Calu3 (cell line): ENCODE measurements around the gene ZBTB16. TPM values are rescaled to one million over a fixed set of nuclear protein-coding genes. Genes with fewer than 3 reads are reported as not detected.

ENCODE experiments used
- BruUV-seq: library from RNA; stranded (reverse); fragments of 400-500 nt; replicated peaks from 2 replicates; lab custom pipeline; 2021; lab: Mats Ljungman, UMichigan
- CTCF ChIA-PET: fragments of 300-600 bp; sonication (Branson Sonifier 250); formaldehyde crosslinking; loops from one replicate; lab custom pipeline; 2022; ENCODE audit warnings: antibody characterized with exemption; lab: Charles Lee
- DNase-seq: peaks from one replicate; pipeline ENCODE4 v3.0.0; 2022
- H3K27ac Mint-ChIP-seq: one replicate; pipeline ENCODE4 v1.8.0; 2022; ENCODE audit warnings: mixed read lengths; ENCODE audit not compliant: unreplicated experiment
- H3K27me3 Mint-ChIP-seq: one replicate; pipeline ENCODE4 v1.8.0; 2022; ENCODE audit warnings: mixed read lengths; ENCODE audit not compliant: unreplicated experiment
- H3K36me3 Mint-ChIP-seq: one replicate; pipeline ENCODE4 v1.8.0; 2022; ENCODE audit warnings: mild to moderate bottlenecking, moderate library complexity, mixed read lengths; ENCODE audit not compliant: insufficient read depth, unreplicated experiment
- H3K4me1 Mint-ChIP-seq: one replicate; pipeline ENCODE4 v1.8.0; 2022; ENCODE audit warnings: mild to moderate bottlenecking, low read depth, mixed read lengths; ENCODE audit not compliant: unreplicated experiment
- H3K4me3 Mint-ChIP-seq: one replicate; pipeline ENCODE4 v1.8.0; 2022; ENCODE audit warnings: mild to moderate bottlenecking, low read depth, moderate library complexity, mixed read lengths; ENCODE audit not compliant: unreplicated experiment
- H3K9me3 Mint-ChIP-seq: one replicate; pipeline ENCODE4 v1.8.0; 2022; ENCODE audit warnings: low read depth, mixed read lengths; ENCODE audit not compliant: unreplicated experiment
- intact Hi-C: fragments of 100-400 bp; cut with micrococcal nuclease; formaldehyde crosslinking; loops from one replicate; pipeline ENCODE4 v1.10.0; 2022; ENCODE audit not compliant: unreplicated experiment
- total RNA-seq: library from RNA; stranded (reverse); gene quantifications from 2 replicates; pipeline ENCODE4 v1.2.3, GENCODE V29; 2022
- TF ChIP-seq, protein P1 (sequence below): fragments of 200-600 bp; IDR thresholded peaks from one replicate; pipeline ENCODE4 v1.8.0; 2022; ENCODE audit warnings: antibody characterized with exemption; ENCODE audit not compliant: unreplicated experiment

ZBTB16 gene
- total RNA-seq, 1 experiment from 2014 or later, result not detected

- H3K27me3 Mint-ChIP-seq, result peaks cover 86% of the 10 kb centered on the region
- CTCF ChIA-PET, result no interaction called here
- TF ChIP-seq, protein P1, sequence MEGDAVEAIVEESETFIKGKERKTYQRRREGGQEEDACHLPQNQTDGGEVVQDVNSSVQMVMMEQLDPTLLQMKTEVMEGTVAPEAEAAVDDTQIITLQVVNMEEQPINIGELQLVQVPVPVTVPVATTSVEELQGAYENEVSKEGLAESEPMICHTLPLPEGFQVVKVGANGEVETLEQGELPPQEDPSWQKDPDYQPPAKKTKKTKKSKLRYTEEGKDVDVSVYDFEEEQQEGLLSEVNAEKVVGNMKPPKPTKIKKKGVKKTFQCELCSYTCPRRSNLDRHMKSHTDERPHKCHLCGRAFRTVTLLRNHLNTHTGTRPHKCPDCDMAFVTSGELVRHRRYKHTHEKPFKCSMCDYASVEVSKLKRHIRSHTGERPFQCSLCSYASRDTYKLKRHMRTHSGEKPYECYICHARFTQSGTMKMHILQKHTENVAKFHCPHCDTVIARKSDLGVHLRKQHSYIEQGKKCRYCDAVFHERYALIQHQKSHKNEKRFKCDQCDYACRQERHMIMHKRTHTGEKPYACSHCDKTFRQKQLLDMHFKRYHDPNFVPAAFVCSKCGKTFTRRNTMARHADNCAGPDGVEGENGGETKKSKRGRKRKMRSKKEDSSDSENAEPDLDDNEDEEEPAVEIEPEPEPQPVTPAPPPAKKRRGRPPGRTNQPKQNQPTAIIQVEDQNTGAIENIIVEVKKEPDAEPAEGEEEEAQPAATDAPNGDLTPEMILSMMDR, result no peak
- H3K9me3 Mint-ChIP-seq, result no peaks in the 10 kb centered on the region
- intact Hi-C loops, result no loop called here
- no peaks in the 10 kb centered on the region for H3K36me3 Mint-ChIP-seq
- no peak overlapping the region for H3K4me3 Mint-ChIP-seq
- no TSS peak for BruUV-seq
- no peaks in the 10 kb centered on the region for H3K4me1 Mint-ChIP-seq
- no peak overlapping the region for H3K27ac Mint-ChIP-seq
- DNase-seq, result no peak
Measured at GRCh38 chr11:114132944-114133394, 73.5 kb downstream of the ZBTB16 start.

DNA sequence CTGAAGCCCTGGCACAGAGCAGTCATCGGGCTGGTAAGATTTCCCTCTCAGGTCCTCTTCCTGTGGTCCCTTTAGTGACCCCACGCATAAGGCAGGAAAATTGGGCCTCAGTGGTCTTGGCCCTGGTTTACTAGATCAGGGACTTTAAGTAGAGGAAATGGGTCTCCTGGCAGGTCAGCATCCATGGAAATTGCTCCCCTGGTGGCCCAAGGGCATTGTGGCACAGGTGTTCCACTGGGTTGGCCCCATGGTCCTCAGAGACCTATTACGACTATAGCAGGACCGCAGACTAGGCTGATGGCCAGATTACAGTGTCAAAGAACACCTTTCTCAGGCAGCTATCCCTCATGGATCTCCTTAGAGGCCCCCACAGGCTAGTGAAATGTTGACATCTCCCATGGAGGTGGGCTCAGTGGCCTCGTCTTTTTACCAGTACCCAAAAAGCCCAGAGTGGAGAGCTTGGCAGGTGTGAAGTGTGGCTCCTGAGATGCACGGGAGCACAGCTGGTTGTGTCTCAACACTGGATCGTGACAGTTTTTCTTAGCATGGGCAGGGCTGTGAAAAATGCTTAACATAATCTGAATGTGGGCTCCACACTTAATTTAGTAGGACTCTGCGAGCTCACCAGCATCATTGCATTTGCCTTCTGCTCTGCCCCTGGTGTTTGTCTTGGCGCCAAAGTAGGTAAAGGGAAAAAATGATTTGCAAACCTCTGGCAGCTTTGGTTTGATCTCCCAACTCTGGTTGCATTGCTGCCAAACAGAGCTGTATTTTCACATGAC is 74.2 kb downstream of the ZBTB16 start:
- Mint-ChIP-seq H3K36me3 (no peaks in the 10 kb centered on the region), H3K27me3 (peaks cover 86% of the 10 kb centered on the region), H3K4me3 (no peak overlapping the region), H3K9me3 (no peaks in the 10 kb centered on the region), H3K4me1 (no peaks in the 10 kb centered on the region), H3K27ac (no peak overlapping the region)
- TF ChIP-seq, protein P1, result no peak
- CTCF ChIA-PET, result interaction anchor here (0.9 kb wide), 1 partner anchor 17 kb away, joined by 6 read pairs; no protein-coding TSS in a partner anchor
- intact Hi-C loops, result no loop called here
- no peak for DNase-seq
- no TSS peak for BruUV-seq

DNA sequence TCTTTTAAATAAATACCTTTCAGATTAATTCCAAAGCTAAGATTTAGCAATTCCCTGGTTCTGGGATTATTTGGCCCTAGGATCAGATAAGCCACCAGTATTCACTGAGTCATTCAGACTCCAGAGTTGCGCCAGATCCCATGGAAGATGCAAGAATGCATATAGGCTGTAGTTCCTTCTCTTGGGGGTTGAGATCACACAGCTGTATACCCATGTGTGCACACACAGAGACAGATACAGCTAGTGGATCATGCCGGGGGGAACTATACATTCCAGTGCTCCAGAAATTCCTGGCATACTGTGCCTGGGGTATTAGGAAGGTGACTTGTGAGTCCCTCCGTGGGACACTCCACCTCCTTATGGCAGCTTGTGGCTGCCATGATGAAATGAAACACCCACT is 75.4 kb downstream of the ZBTB16 start:
- Mint-ChIP-seq H3K9me3 (no peaks in the 10 kb centered on the region), H3K27ac (no peak overlapping the region), H3K27me3 (peaks cover 86% of the 10 kb centered on the region), H3K36me3 (no peaks in the 10 kb centered on the region), H3K4me1 (no peaks in the 10 kb centered on the region), H3K4me3 (no peak overlapping the region)
- CTCF ChIA-PET, result no interaction called here
- BruUV-seq, result no TSS peak
- no peak for DNase-seq
- TF ChIP-seq, protein P1, result no peak
- intact Hi-C loops, result no loop called here

DNA sequence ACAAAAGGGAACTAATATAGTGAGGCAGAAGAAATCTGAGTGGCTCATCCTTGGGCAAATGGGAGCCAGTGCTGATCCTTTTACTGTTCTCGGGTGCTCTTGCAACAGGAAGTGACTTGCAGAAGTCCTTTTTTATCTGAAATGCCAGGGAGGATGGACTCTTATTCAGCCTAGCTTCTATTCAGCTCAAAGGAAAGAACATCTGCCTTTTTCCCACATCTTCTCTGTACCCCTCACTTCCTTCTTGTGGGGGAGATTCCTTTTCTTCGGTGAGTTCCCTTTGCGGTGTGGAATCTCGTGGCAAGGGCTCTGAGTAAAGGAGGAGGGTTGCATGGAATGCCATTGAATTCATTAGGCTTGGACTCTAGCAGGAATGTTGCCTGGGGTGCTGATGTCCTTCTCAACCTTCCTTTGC is 76.2 kb downstream of the ZBTB16 start:
- DNase-seq, result no peak
- Mint-ChIP-seq H3K9me3 (no peaks in the 10 kb centered on the region), H3K4me3 (no peak overlapping the region), H3K27ac (no peak overlapping the region), H3K27me3 (peaks cover 86% of the 10 kb centered on the region), H3K36me3 (no peaks in the 10 kb centered on the region), H3K4me1 (no peaks in the 10 kb centered on the region)
- TF ChIP-seq, protein P1, result no peak
- BruUV-seq, result no TSS peak
- CTCF ChIA-PET, result no interaction called here
- intact Hi-C loops, result no loop called here
